Measurements from ENCODE around the gene ZNF211. TPM values are rescaled to one million over a fixed set of nuclear protein-coding genes. Genes with fewer than 3 reads are reported as not detected.
A peak's percentile ranks its signal among the peaks of the same experiment; 100 is the strongest.

ZNF211 gene
- total and polyA plus RNA-seq, 9 of the 15 experiments (the other 6 are each of a cell fraction or from before 2014, with no cell fraction given), result 1.3 to 11.6 (median 4.5) TPM

DNA sequence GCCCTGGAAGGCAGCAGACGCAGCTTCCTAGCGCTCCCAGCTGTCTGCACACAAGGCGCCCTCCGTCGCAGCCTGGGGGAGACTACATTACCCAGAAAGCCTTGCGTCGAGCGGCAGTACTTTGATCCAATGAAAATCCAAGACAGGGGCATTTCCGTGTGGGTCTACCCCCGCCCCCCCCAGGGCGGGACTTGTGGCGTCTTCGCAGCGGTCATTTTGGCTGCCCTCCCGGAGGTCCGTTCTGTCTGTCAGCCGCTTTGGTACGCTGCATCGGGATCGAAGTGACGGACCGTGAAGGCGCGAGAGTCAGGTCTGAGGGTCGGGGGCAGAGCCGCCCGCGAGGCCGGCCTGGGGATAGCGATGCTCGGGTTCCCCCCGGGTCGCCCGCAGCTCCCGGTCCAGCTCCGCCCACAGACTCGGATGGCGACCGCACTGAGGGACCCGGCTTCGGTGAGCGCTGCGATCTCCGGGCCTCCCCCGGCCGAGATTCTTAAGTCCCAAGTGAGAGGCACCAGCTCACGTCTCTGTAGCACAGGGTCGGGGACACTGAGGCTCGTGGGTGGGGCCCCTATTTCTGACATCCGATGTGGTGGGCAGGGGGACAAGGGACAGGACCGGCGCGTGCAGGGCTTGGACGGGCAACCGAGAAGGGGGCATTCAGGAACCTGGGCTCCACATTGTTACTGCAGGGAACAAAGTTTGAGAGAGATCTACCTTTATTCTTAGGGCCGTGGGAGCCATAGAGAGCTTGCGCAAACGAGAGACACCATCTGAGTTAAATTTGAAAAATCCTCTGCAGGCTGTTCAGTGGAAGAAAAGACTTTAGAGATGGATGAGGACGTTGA is at the start of gene ZNF211 (continued):
- TF ChIP-seq ID3 (CRISPR knock-in tag; IDR thresholded peaks at IDR 0.05), result no peak
- TF ChIP-seq ID3 (tag; IDR thresholded peaks at IDR 0.05), result no peak
- no peak for TF ChIP-seq SRSF1 (IDR thresholded peaks at IDR 0.05; ENCODE audit: low read depth, low read length)
- no peak for TF ChIP-seq ZBTB33 (CRISPR knock-in tag; IDR thresholded peaks at IDR 0.05)
- no peak for TF ChIP-seq NFATC3 (IDR thresholded peaks at IDR 0.05)
- TF ChIP-seq PTBP1 (IDR thresholded peaks at IDR 0.05; ENCODE audit: low read depth, low read length), result no peak
- TF ChIP-seq BCOR (IDR thresholded peaks at IDR 0.05), result no peak
- no peak for TF ChIP-seq ZNF707 (CRISPR knock-in tag; conservative IDR thresholded peaks at IDR 0.05)
- TF ChIP-seq CHD2 (IDR thresholded peaks at IDR 0.05; ENCODE audit: low read depth, low read length), result peak; percentile 66
- no peak for TF ChIP-seq PCBP1 (IDR thresholded peaks at IDR 0.05; ENCODE audit: low read depth, low read length, poor library complexity, severe bottlenecking)
- TF ChIP-seq ZNF217 (CRISPR knock-in tag; IDR thresholded peaks at IDR 0.05), result no peak
- no peak for TF ChIP-seq SRSF7 (optimal IDR thresholded peaks at IDR 0.05; ENCODE audit: low read depth, low read length)
- TF ChIP-seq TARDBP (IDR thresholded peaks at IDR 0.05), result no peak
- TF ChIP-seq ZBTB8A (IDR thresholded peaks at IDR 0.05; ENCODE audit: partially characterized antibody), result no peak
- no peak for TF ChIP-seq ZNF436 (CRISPR knock-in tag; IDR thresholded peaks at IDR 0.05)
- no peak for TF ChIP-seq ARNT (IDR thresholded peaks at IDR 0.05)
- no peak for TF ChIP-seq HLTF (IDR thresholded peaks at IDR 0.05)
- no peak for TF ChIP-seq BRD4 (IDR thresholded peaks at IDR 0.05)
- TF ChIP-seq ZNF224 (CRISPR knock-in tag; IDR thresholded peaks at IDR 0.05), result no peak
- TF ChIP-seq ZNF77 (CRISPR knock-in tag; IDR thresholded peaks at IDR 0.05), result no peak
- TF ChIP-seq ARID4B (CRISPR knock-in tag; IDR thresholded peaks at IDR 0.05), result peak; percentile 73; the same call in 1 of the 2 replicates
- no peak for TF ChIP-seq GABPB2 (CRISPR knock-in tag; conservative IDR thresholded peaks at IDR 0.05)
- peak; percentile 55 for TF ChIP-seq KDM5B (IDR thresholded peaks at IDR 0.05; ENCODE audit: insufficient replicate concordance, low read depth, low read length)
- no peak for TF ChIP-seq RFX7 (CRISPR knock-in tag; IDR thresholded peaks at IDR 0.05)
- no peak for TF ChIP-seq LEF1 (IDR thresholded peaks at IDR 0.05)

Measured in K562 (cell line).